Gastrocnemius medialis (tissue), 4 donors: Measurements from ENCODE around the gene GEN1. TPM values are rescaled to one million over a fixed set of nuclear protein-coding genes. Genes with fewer than 3 reads are reported as not detected.

ENCODE experiments used
- ATAC-seq, 2 donors: fragments of 150-250 bp; one replicate each; pipeline ENCODE4 v1.9.1; 2016
- DNase-seq, 2 donors: peaks; one replicate each; pipeline ENCODE4 v3.0.0-alpha.2; 2019
- H3K27ac ChIP-seq, 4 donors: fragments of 200-600 bp; sonication (generic); 1 replicate in 1 of 4; 2 replicates in 3 of 4; pipeline ENCODE4 v1.5.1; 2016 to 2018; ENCODE audit warnings: mild to moderate bottlenecking in 2 of 4, moderate library complexity in 1 of 4
- H3K27me3 ChIP-seq, 3 donors: fragments of 200-600 bp; sonication (generic) in 2 of 3; 1 replicate in 1 of 3; 2 replicates in 2 of 3; pipeline versions ENCODE4 v1.5.1 to v1.6.0; 2016 to 2019; ENCODE audit warnings: mild to moderate bottlenecking in 1 of 3, moderate library complexity in 1 of 3
- H3K36me3 ChIP-seq, 2 donors: fragments of 200-600 bp; sonication (generic) in 1 of 2; one replicate each; pipeline ENCODE4 v1.5.1; 2017 to 2018
- H3K4me1 ChIP-seq, 2 donors: fragments of 200-600 bp; sonication (generic) in 1 of 2; one replicate each; pipeline ENCODE4 v1.5.1; 2016 to 2017; ENCODE audit warnings: mild to moderate bottlenecking in 2 of 2
- H3K4me3 ChIP-seq, 4 donors: fragments of 200-600 bp; sonication (generic) in 3 of 4; 1 replicate in 1 of 4; 2 replicates in 3 of 4; pipeline ENCODE4 v1.5.1; 2016 to 2019; ENCODE audit warnings: mild to moderate bottlenecking in 2 of 4
- H3K9me3 ChIP-seq, 3 donors: fragments of 200-600 bp; sonication (generic) in 2 of 3; 1 replicate in 1 of 3; 2 replicates in 2 of 3; pipeline ENCODE4 v1.5.1; 2016 to 2019
- CTCF ChIP-seq, 5 experiments: fragments of 450-650 bp in 3 of 5; fragments of 200-600 bp in 2 of 5; sonication (generic) in 2 of 5; IDR thresholded peaks in 4 of 5; conservative IDR thresholded peaks in 1 of 5; 1 replicate in 4 of 5; 2 replicates in 1 of 5; pipeline ENCODE4 v1.5.1; 2016 to 2019; ENCODE audit warnings: antibody characterized with exemption in 5 of 5, mild to moderate bottlenecking in 3 of 5, moderate library complexity in 3 of 5
- POLR2A ChIP-seq, 2 donors: fragments of 450-650 bp; IDR thresholded peaks; one replicate each; pipeline ENCODE4 v1.6.1; 2017; ENCODE audit warnings: antibody characterized with exemption in 2 of 2, mild to moderate bottlenecking in 2 of 2, moderate library complexity in 2 of 2
- in situ Hi-C, 4 donors: fragments of 200-750 bp; cut with MboI; loops; one replicate each; pipeline versions ENCODE4 v1.15.0 to v1.8.0; 2017; ENCODE audit warnings: low sequenced_read_pairs in 4 of 4
- intact Hi-C: fragments of 100-400 bp; cut with DNase I; formaldehyde crosslinking; loops from one replicate; pipeline ENCODE4 v1.15.1; 2023; ENCODE audit warnings: low total_unique reads
- total RNA-seq, 4 donors: library from RNA; depleted of rRNA; stranded (reverse); fragments of >200 nt; gene quantifications; one replicate each; pipeline versions ENCODE4 v1.1.0 to v1.2.3, GENCODE V29; 2016

Gene GEN1
- total RNA-seq, 4 donors from 2014 or later = 0.31 to 8.7 (median 2.3) TPM

- DNase-seq = no peak
- H3K36me3 ChIP-seq = peaks cover 0 to 66% of the 10 kb centered on the region in 2 donors
- H3K27me3 ChIP-seq = no peaks in the 10 kb centered on the region
- H3K9me3 ChIP-seq = no peaks in the 10 kb centered on the region
- H3K4me3 ChIP-seq = no peak overlapping the region
- in situ Hi-C loops = loop anchor here in 1 of 4 donors (25.0 kb wide), 1 partner anchor 101 kb away; no protein-coding TSS in a partner anchor
- intact Hi-C loops = no loop called here
- ATAC-seq = no peak
- no peaks in the 10 kb centered on the region for H3K4me1 ChIP-seq
- no peak overlapping the region for H3K27ac ChIP-seq
- TF ChIP-seq POLR2A (IDR thresholded peaks at IDR 0.05) = no peak
- TF ChIP-seq CTCF (IDR thresholded peaks at IDR 0.05 in 4 of 5, conservative IDR thresholded peaks at IDR 0.05 in 1 of 5) = no peak
These were observed 18.1 kb upstream of the GEN1 start for GRCh38 chr2:17735864-17736263.

- TF ChIP-seq POLR2A (IDR thresholded peaks at IDR 0.05) (no peak), CTCF (IDR thresholded peaks at IDR 0.05 in 4 of 5, conservative IDR thresholded peaks at IDR 0.05 in 1 of 5) (no peak)
- H3K27ac ChIP-seq = no peak overlapping the region
- in situ Hi-C loops = loop anchor here in 1 of 4 donors (25.0 kb wide), 1 partner anchor 100 kb away; no protein-coding TSS in a partner anchor
- H3K27me3 ChIP-seq = no peaks in the 10 kb centered on the region
- intact Hi-C loops = no loop called here
- H3K9me3 ChIP-seq = no peaks in the 10 kb centered on the region
- ATAC-seq = no peak
- no peak overlapping the region for H3K4me3 ChIP-seq
- no peak for DNase-seq
- H3K36me3 ChIP-seq = peaks cover 0 to 64% of the 10 kb centered on the region in 2 donors
- H3K4me1 ChIP-seq = no peaks in the 10 kb centered on the region
These were observed 16.9 kb upstream of the GEN1 start for GRCh38 chr2:17736989-17737388.

GRCh38 chr2:17740203-17740602 is 13.7 kb upstream of the GEN1 start:
- no peak for TF ChIP-seq CTCF (IDR thresholded peaks at IDR 0.05 in 4 of 5, conservative IDR thresholded peaks at IDR 0.05 in 1 of 5)
- intact Hi-C loops = no loop called here
- in situ Hi-C loops = loop anchor here in 1 of 4 donors (25.0 kb wide), 1 partner anchor 97 kb away; no protein-coding TSS in a partner anchor
- Histone ChIP-seq H3K4me3 (no peak overlapping the region), H3K27me3 (no peaks in the 10 kb centered on the region), H3K4me1 (no peaks in the 10 kb centered on the region), H3K36me3 (peaks cover 0 to 52% of the 10 kb centered on the region in 2 donors), H3K9me3 (no peaks in the 10 kb centered on the region), H3K27ac (no peak overlapping the region)
- DNase-seq = no peak
- no peak for ATAC-seq

GRCh38 chr2:17747684-17748452 is 6.1 kb upstream of the GEN1 start:
- Histone ChIP-seq H3K4me1 (peaks cover 14 to 15% of the 10 kb centered on the region in 2 donors), H3K27ac (no peak overlapping the region), H3K4me3 (no peak overlapping the region), H3K27me3 (no peaks in the 10 kb centered on the region), H3K9me3 (no peaks in the 10 kb centered on the region), H3K36me3 (peaks cover 0 to 16% of the 10 kb centered on the region in 2 donors)
- in situ Hi-C loops (loop anchor here in 1 of 4 donors (25.0 kb wide), 1 partner anchor 89 kb away; no protein-coding TSS in a partner anchor), intact Hi-C loops (no loop called here)
- no peak for ATAC-seq
- no peak for DNase-seq
- no peak for TF ChIP-seq POLR2A (IDR thresholded peaks at IDR 0.05)
- TF ChIP-seq CTCF (IDR thresholded peaks at IDR 0.05 in 4 of 5, conservative IDR thresholded peaks at IDR 0.05 in 1 of 5) = no peak
